ENCODE measurements around the gene MAST2.

The MAST2 gene

GRCh38 chr1:46076343-46076742, 272.9 kb downstream of the MAST2 start:
- no peak overlapping the region for H4K12ac ChIP-seq (ENCODE audit: low read depth, low read length)
- no peak overlapping the region for H3K4me3 ChIP-seq (ENCODE audit: low read depth, low read length)
- no peak overlapping the region for H3K9ac ChIP-seq (ENCODE audit: low read length)
- no peaks in the 10 kb centered on the region for H3K79me2 ChIP-seq (ENCODE audit: control insufficient read depth, insufficient read depth, low read length, poor library complexity)
- no peak overlapping the region for H3K4ac ChIP-seq (ENCODE audit: low read depth, low read length)
- no peaks in the 10 kb centered on the region for H3K4me1 ChIP-seq (ENCODE audit: control insufficient read depth in 1 of 2, insufficient read depth in 2 of 2, low read length in 2 of 2)
- H3K36me3 ChIP-seq (ENCODE audit: control insufficient read depth in 1 of 2, insufficient read depth in 2 of 2, low read length in 2 of 2): no peaks in the 10 kb centered on the region
- no peak overlapping the region for H2BK12ac ChIP-seq (ENCODE audit: low read length)
- no peak overlapping the region for H2BK120ac ChIP-seq (ENCODE audit: insufficient read depth, low read length, poor library complexity)
- no peak for DNase-seq
- no peak overlapping the region for H3K23ac ChIP-seq (ENCODE audit: low read length)
- no peaks in the 10 kb centered on the region for H3K9me3 ChIP-seq (ENCODE audit: insufficient read depth, low read depth, low read length)
- H4K8ac ChIP-seq (ENCODE audit: low read depth, low read length): no peak overlapping the region
- H2AFZ ChIP-seq (ENCODE audit: insufficient read depth, low read length, poor library complexity): no peak overlapping the region
- no peak overlapping the region for H3K4me2 ChIP-seq (ENCODE audit: low read length)
- no peaks in the 10 kb centered on the region for H3K27me3 ChIP-seq (ENCODE audit: insufficient read depth, low read length)
- no peak overlapping the region for H2AK5ac ChIP-seq (ENCODE audit: low read length)
- H3K27ac ChIP-seq (ENCODE audit: low read depth, low read length): no peak overlapping the region
- no peak overlapping the region for H4K91ac ChIP-seq (ENCODE audit: low read depth, low read length)
- no peak overlapping the region for H2BK5ac ChIP-seq (ENCODE audit: low read depth, low read length, poor library complexity)
- H3K14ac ChIP-seq (ENCODE audit: low read length): no peak overlapping the region
- WGBS (ENCODE audit: extremely low coverage, insufficient coverage, insufficient read length): no CpG with 5 or more reads among the region's 2 CpGs
- H3K18ac ChIP-seq (ENCODE audit: low read length): no peak overlapping the region
- H3K79me1 ChIP-seq (ENCODE audit: low read length): no peaks in the 10 kb centered on the region

- no peaks in the 10 kb centered on the region for H3K79me1 ChIP-seq (ENCODE audit: low read length)
Measured at GRCh38 chr1:46077644-46078043, 274.2 kb downstream of the MAST2 start.

DNA sequence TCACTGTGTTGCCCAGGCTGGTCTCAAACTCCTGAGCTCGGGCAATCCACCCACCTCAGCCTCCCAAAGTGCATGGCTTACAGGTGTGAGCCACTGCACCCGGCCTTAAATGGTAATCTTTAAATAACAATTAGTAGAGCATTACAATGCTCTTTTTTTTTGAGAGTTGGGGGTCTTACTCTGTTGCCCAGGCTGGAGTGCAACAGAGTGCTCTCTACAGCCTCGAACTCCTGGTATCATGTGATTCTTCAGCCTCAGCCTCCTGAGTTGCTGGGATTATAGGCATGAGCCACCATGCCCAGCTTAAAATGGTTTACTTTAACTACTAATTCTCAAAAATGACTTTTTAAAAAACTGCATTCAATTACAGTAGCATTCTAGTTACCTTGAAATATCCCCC, 276.8 kb downstream of the MAST2 start:
- H4K12ac ChIP-seq (ENCODE audit: low read depth, low read length): no peak overlapping the region
- H3K4me1 ChIP-seq (ENCODE audit: control insufficient read depth in 1 of 2, insufficient read depth in 2 of 2, low read length in 2 of 2): no peaks in the 10 kb centered on the region
- no peak overlapping the region for H3K4me2 ChIP-seq (ENCODE audit: low read length)
- H3K27ac ChIP-seq (ENCODE audit: low read depth, low read length): no peak overlapping the region
- H3K79me1 ChIP-seq (ENCODE audit: low read length): no peaks in the 10 kb centered on the region
- H3K23ac ChIP-seq (ENCODE audit: low read length): no peak overlapping the region
- no peaks in the 10 kb centered on the region for H3K36me3 ChIP-seq (ENCODE audit: control insufficient read depth in 1 of 2, insufficient read depth in 2 of 2, low read length in 2 of 2)
- H2BK12ac ChIP-seq (ENCODE audit: low read length): no peak overlapping the region
- H2BK5ac ChIP-seq (ENCODE audit: low read depth, low read length, poor library complexity): no peak overlapping the region
- H3K79me2 ChIP-seq (ENCODE audit: control insufficient read depth, insufficient read depth, low read length, poor library complexity): no peaks in the 10 kb centered on the region
- peaks cover 2% of the 10 kb centered on the region for H3K9me3 ChIP-seq (ENCODE audit: insufficient read depth, low read depth, low read length)
- no peak overlapping the region for H2BK120ac ChIP-seq (ENCODE audit: insufficient read depth, low read length, poor library complexity)
- no CpG with 5 or more reads among the region's 3 CpGs for WGBS (ENCODE audit: extremely low coverage, insufficient coverage, insufficient read length)
- H3K14ac ChIP-seq (ENCODE audit: low read length): no peak overlapping the region
- H3K18ac ChIP-seq (ENCODE audit: low read length): no peak overlapping the region
- no peaks in the 10 kb centered on the region for H3K27me3 ChIP-seq (ENCODE audit: insufficient read depth, low read length)
- DNase-seq: no peak
- no peak overlapping the region for H3K9ac ChIP-seq (ENCODE audit: low read length)
- H4K91ac ChIP-seq (ENCODE audit: low read depth, low read length): no peak overlapping the region
- H3K4ac ChIP-seq (ENCODE audit: low read depth, low read length): no peak overlapping the region
- no peak overlapping the region for H4K8ac ChIP-seq (ENCODE audit: low read depth, low read length)
- H2AFZ ChIP-seq (ENCODE audit: insufficient read depth, low read length, poor library complexity): no peak overlapping the region
- H3K4me3 ChIP-seq (ENCODE audit: low read depth, low read length): no peak overlapping the region
- no peak overlapping the region for H2AK5ac ChIP-seq (ENCODE audit: low read length)

More at GRCh38 chr1:46077644-46078043, 274.2 kb downstream of the MAST2 start:
- no peaks in the 10 kb centered on the region for H3K4me1 ChIP-seq (ENCODE audit: control insufficient read depth in 1 of 2, insufficient read depth in 2 of 2, low read length in 2 of 2)
- no peaks in the 10 kb centered on the region for H3K36me3 ChIP-seq (ENCODE audit: control insufficient read depth in 1 of 2, insufficient read depth in 2 of 2, low read length in 2 of 2)
- no CpG with 5 or more reads among the region's 4 CpGs for WGBS (ENCODE audit: extremely low coverage, insufficient coverage, insufficient read length)
- H3K23ac ChIP-seq (ENCODE audit: low read length): no peak overlapping the region
- DNase-seq: no peak
- H3K18ac ChIP-seq (ENCODE audit: low read length): no peak overlapping the region
- no peak overlapping the region for H2AFZ ChIP-seq (ENCODE audit: insufficient read depth, low read length, poor library complexity)
- no peak overlapping the region for H3K4me3 ChIP-seq (ENCODE audit: low read depth, low read length)
- H4K91ac ChIP-seq (ENCODE audit: low read depth, low read length): no peak overlapping the region
- H3K27ac ChIP-seq (ENCODE audit: low read depth, low read length): no peak overlapping the region
- H4K12ac ChIP-seq (ENCODE audit: low read depth, low read length): no peak overlapping the region
- no peaks in the 10 kb centered on the region for H3K79me2 ChIP-seq (ENCODE audit: control insufficient read depth, insufficient read depth, low read length, poor library complexity)
- no peak overlapping the region for H2BK120ac ChIP-seq (ENCODE audit: insufficient read depth, low read length, poor library complexity)
- H2BK5ac ChIP-seq (ENCODE audit: low read depth, low read length, poor library complexity): no peak overlapping the region
- no peak overlapping the region for H2BK12ac ChIP-seq (ENCODE audit: low read length)
- H3K14ac ChIP-seq (ENCODE audit: low read length): no peak overlapping the region
- H3K9me3 ChIP-seq (ENCODE audit: insufficient read depth, low read depth, low read length): peaks cover 2% of the 10 kb centered on the region
- H3K4ac ChIP-seq (ENCODE audit: low read depth, low read length): no peak overlapping the region
- H3K4me2 ChIP-seq (ENCODE audit: low read length): no peak overlapping the region
- H2AK5ac ChIP-seq (ENCODE audit: low read length): no peak overlapping the region
- H4K8ac ChIP-seq (ENCODE audit: low read depth, low read length): no peak overlapping the region
- H3K27me3 ChIP-seq (ENCODE audit: insufficient read depth, low read length): no peaks in the 10 kb centered on the region
- H3K9ac ChIP-seq (ENCODE audit: low read length): no peak overlapping the region

GRCh38 chr1:46081206-46081605, 277.8 kb downstream of the MAST2 start:
- H4K91ac ChIP-seq (ENCODE audit: low read depth, low read length): no peak overlapping the region
- H3K4me3 ChIP-seq (ENCODE audit: low read depth, low read length): no peak overlapping the region
- no peak overlapping the region for H4K8ac ChIP-seq (ENCODE audit: low read depth, low read length)
- no peaks in the 10 kb centered on the region for H3K36me3 ChIP-seq (ENCODE audit: control insufficient read depth in 1 of 2, insufficient read depth in 2 of 2, low read length in 2 of 2)
- H3K27me3 ChIP-seq (ENCODE audit: insufficient read depth, low read length): no peaks in the 10 kb centered on the region
- H3K14ac ChIP-seq (ENCODE audit: low read length): no peak overlapping the region
- H2AFZ ChIP-seq (ENCODE audit: insufficient read depth, low read length, poor library complexity): no peak overlapping the region
- H3K18ac ChIP-seq (ENCODE audit: low read length): no peak overlapping the region
- no peak overlapping the region for H3K4ac ChIP-seq (ENCODE audit: low read depth, low read length)
- no peak overlapping the region for H3K27ac ChIP-seq (ENCODE audit: low read depth, low read length)
- no CpG with 5 or more reads among the region's 7 CpGs for WGBS (ENCODE audit: extremely low coverage, insufficient coverage, insufficient read length)
- H2BK12ac ChIP-seq (ENCODE audit: low read length): no peak overlapping the region
- H2BK5ac ChIP-seq (ENCODE audit: low read depth, low read length, poor library complexity): no peak overlapping the region
- H3K79me1 ChIP-seq (ENCODE audit: low read length): no peaks in the 10 kb centered on the region
- no peak overlapping the region for H3K9ac ChIP-seq (ENCODE audit: low read length)
- H3K79me2 ChIP-seq (ENCODE audit: control insufficient read depth, insufficient read depth, low read length, poor library complexity): no peaks in the 10 kb centered on the region
- H3K4me1 ChIP-seq (ENCODE audit: control insufficient read depth in 1 of 2, insufficient read depth in 2 of 2, low read length in 2 of 2): no peaks in the 10 kb centered on the region
- H3K4me2 ChIP-seq (ENCODE audit: low read length): no peak overlapping the region
- no peak overlapping the region for H3K23ac ChIP-seq (ENCODE audit: low read length)
- no peak for DNase-seq
- H2AK5ac ChIP-seq (ENCODE audit: low read length): no peak overlapping the region
- H3K9me3 ChIP-seq (ENCODE audit: insufficient read depth, low read depth, low read length): peaks cover 2% of the 10 kb centered on the region
- no peak overlapping the region for H2BK120ac ChIP-seq (ENCODE audit: insufficient read depth, low read length, poor library complexity)
- no peak overlapping the region for H4K12ac ChIP-seq (ENCODE audit: low read depth, low read length)
